Transverse colon (tissue), 4 donors: Measurements from ENCODE around the gene GUCY1B1. TPM values are rescaled to one million over a fixed set of nuclear protein-coding genes. Genes with fewer than 3 reads are reported as not detected.

Source experiments
- DNase-seq: peaks from one replicate; pipeline ENCODE4 v3.0.0-alpha.2; 2019
- H3K27ac ChIP-seq, 4 donors: fragments of 200-600 bp; sonication (generic); 2 replicates each; pipeline ENCODE4 v1.5.1; 2016 to 2018; ENCODE audit warnings: inconsistent platforms in 4 of 4
- H3K27me3 ChIP-seq: fragments of 200-600 bp; sonication (generic); 2 replicates; pipeline ENCODE4 v1.5.1; 2017; ENCODE audit warnings: inconsistent platforms
- H3K36me3 ChIP-seq, 4 donors: fragments of 200-600 bp; sonication (generic); 2 replicates each; pipeline ENCODE4 v1.5.1; 2017 to 2019; ENCODE audit warnings: inconsistent platforms in 4 of 4
- H3K4me1 ChIP-seq, 4 donors: fragments of 200-600 bp; sonication (generic); 2 replicates each; pipeline ENCODE4 v1.5.1; 2017 to 2020; ENCODE audit warnings: inconsistent platforms in 4 of 4
- H3K4me3 ChIP-seq, 4 donors: fragments of 200-600 bp; sonication (generic); 1 replicate in 1 of 4; 2 replicates in 3 of 4; pipeline versions ENCODE4 v1.5.1 to v1.6.1; 2017 to 2019; ENCODE audit warnings: inconsistent platforms in 4 of 4
- H3K9me3 ChIP-seq, 2 donors: fragments of 200-600 bp; sonication (generic); 2 replicates each; pipeline ENCODE4 v1.5.1; 2017 to 2019; ENCODE audit warnings: inconsistent platforms in 2 of 2
- EP300 ChIP-seq: sonication (generic); formaldehyde crosslinking; IDR thresholded peaks from one replicate; pipeline ENCODE4 v1.6.1; 2017; ENCODE audit warnings: antibody characterized with exemption, low read depth
- POLR2A ChIP-seq: fragments of 450-650 bp; IDR thresholded peaks from one replicate; pipeline ENCODE4 v1.6.1; 2016; ENCODE audit warnings: antibody characterized with exemption, mild to moderate bottlenecking, moderate library complexity
- POLR2AphosphoS5 ChIP-seq, 3 donors: sonication (generic); formaldehyde crosslinking; IDR thresholded peaks; one replicate each; pipeline ENCODE4 v1.6.1; 2016; ENCODE audit warnings: antibody characterized with exemption in 3 of 3
- WGBS, 2 donors: methylation state at CpG; one replicate each; pipeline ENCODE4 v1.1.5; 2018; ENCODE audit warnings: low coverage in 1 of 2; 5-methylcytosine and 5-hydroxymethylcytosine counted together
- in situ Hi-C, 4 donors: fragments of 200-750 bp; cut with MboI; loops; one replicate each; pipeline versions ENCODE4 v1.15.0 to v1.15.1; 2017; ENCODE audit warnings: low sequenced_read_pairs in 3 of 4, low pct_ligation_motif_present in 1 of 4, low pct_unique_long_range_greater_than_20kb in 1 of 4
- intact Hi-C: fragments of 100-400 bp; cut with DNase I; formaldehyde crosslinking; loops from one replicate; pipeline ENCODE4 v1.15.1; 2023; ENCODE audit warnings: low total_unique reads
- total RNA-seq, 4 donors: library from RNA; depleted of rRNA; stranded (reverse); fragments of >200 nt; gene quantifications; one replicate each; pipeline ENCODE4 v1.1.0, GENCODE V29; 2016
- TF ChIP-seq, protein P1 (sequence below), 5 experiments: fragments of 200-600 bp in 3 of 5; fragments of 450-650 bp in 2 of 5; sonication (generic) in 3 of 5; IDR thresholded peaks; 1 replicate in 2 of 5; 2 replicates in 3 of 5; pipeline ENCODE4 v1.5.1; 2016 to 2017; ENCODE audit warnings: antibody characterized with exemption in 5 of 5, inconsistent platforms in 3 of 5, mild to moderate bottlenecking in 2 of 5, moderate library complexity in 1 of 5

The GUCY1B1 gene
- total RNA-seq, 4 donors from 2014 or later: 6.0 to 20.3 (median 10.6) TPM

DNA sequence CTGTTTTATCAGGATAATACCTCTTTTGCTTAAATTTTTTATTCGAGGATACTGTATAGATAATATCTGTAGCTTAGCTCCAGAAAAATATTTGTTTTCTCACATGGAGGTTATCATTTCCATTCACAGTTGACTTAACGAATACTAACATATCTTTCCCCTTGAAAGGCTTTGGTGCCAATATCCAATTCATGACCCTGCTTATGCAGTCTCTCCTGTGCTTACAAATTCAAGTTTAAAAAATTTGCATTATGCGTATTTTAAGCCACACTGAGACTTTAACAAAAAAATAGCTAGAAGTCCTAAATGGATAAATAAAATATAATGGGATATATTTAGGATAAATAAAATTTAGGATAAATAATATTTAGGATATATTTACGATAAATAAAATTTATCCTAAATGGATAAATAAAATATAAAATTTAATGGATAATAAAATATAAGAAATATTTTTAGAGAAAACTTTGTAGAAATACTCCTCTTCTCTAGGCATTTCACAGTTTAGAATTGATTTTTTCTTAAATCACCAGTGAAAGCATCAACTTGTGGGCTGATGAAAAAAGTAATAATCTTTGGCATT lies 22.5 kb downstream of the GUCY1B1 start:
- intact Hi-C loops: loop anchor here (10.0 kb wide), 1 partner anchor 337 kb away; no protein-coding TSS in a partner anchor
- Histone ChIP-seq H3K27ac (peak overlapping the region in 3 of 4 donors; percentile 28 to 63 (median 34)), H3K4me3 (no peak overlapping the region), H3K9me3 (no peaks in the 10 kb centered on the region), H3K4me1 (peaks cover 0 to 15% (median 5%) of the 10 kb centered on the region in 4 donors), H3K27me3 (no peaks in the 10 kb centered on the region), H3K36me3 (no peaks in the 10 kb centered on the region)
- TF ChIP-seq POLR2AphosphoS5 (IDR thresholded peaks at IDR 0.05) (no peak), EP300 (no peak), POLR2A (no peak)
- TF ChIP-seq, protein P1, sequence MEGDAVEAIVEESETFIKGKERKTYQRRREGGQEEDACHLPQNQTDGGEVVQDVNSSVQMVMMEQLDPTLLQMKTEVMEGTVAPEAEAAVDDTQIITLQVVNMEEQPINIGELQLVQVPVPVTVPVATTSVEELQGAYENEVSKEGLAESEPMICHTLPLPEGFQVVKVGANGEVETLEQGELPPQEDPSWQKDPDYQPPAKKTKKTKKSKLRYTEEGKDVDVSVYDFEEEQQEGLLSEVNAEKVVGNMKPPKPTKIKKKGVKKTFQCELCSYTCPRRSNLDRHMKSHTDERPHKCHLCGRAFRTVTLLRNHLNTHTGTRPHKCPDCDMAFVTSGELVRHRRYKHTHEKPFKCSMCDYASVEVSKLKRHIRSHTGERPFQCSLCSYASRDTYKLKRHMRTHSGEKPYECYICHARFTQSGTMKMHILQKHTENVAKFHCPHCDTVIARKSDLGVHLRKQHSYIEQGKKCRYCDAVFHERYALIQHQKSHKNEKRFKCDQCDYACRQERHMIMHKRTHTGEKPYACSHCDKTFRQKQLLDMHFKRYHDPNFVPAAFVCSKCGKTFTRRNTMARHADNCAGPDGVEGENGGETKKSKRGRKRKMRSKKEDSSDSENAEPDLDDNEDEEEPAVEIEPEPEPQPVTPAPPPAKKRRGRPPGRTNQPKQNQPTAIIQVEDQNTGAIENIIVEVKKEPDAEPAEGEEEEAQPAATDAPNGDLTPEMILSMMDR (IDR thresholded peaks at IDR 0.05): no peak
- no peak for DNase-seq
- 88 to 93% methylated on average over 4 of the region's 4 CpGs for WGBS, 2 donors
- in situ Hi-C loops: loop anchor here in 2 of 4 donors (10.0 to 25.0 kb wide), 2 partner anchors 337 to 344 kb away; no protein-coding TSS in a partner anchor

DNA sequence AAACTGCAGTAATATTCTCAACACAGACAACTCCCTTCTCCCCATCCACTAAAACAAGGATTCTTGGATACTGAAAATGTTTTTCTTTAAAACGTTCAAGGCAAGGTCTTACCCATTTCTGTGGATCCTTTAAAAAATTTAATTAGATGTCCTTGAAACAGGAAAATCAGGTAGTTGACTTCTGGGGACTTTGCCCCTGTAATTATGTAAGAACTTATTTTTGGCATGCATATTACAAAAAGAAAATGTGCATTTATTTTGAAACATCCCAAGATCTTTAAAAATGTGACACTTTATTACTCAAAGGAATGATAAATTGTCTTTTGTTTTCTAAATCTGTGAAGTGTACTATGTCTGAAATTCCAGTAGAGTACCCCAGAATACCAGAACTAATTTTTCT lies 25.8 kb downstream of the GUCY1B1 start:
- Histone ChIP-seq H3K27ac (no peak overlapping the region), H3K4me1 (peaks cover 0 to 9% (median 2%) of the 10 kb centered on the region in 4 donors), H3K9me3 (no peaks in the 10 kb centered on the region), H3K36me3 (no peaks in the 10 kb centered on the region), H3K4me3 (no peak overlapping the region), H3K27me3 (no peaks in the 10 kb centered on the region)
- DNase-seq: no peak
- in situ Hi-C loops (loop anchor here in 2 of 4 donors (10.0 to 25.0 kb wide), 2 partner anchors 340 to 347 kb away; no protein-coding TSS in a partner anchor), intact Hi-C loops (loop anchor here (10.0 kb wide), 1 partner anchor 340 kb away; no protein-coding TSS in a partner anchor)
- 43 to 78% methylated on average over 1 of the region's 1 CpG for WGBS, 2 donors
- TF ChIP-seq, protein P1 (IDR thresholded peaks at IDR 0.05): no peak
- TF ChIP-seq POLR2AphosphoS5 (IDR thresholded peaks at IDR 0.05) (no peak), EP300 (no peak), POLR2A (no peak)

DNA sequence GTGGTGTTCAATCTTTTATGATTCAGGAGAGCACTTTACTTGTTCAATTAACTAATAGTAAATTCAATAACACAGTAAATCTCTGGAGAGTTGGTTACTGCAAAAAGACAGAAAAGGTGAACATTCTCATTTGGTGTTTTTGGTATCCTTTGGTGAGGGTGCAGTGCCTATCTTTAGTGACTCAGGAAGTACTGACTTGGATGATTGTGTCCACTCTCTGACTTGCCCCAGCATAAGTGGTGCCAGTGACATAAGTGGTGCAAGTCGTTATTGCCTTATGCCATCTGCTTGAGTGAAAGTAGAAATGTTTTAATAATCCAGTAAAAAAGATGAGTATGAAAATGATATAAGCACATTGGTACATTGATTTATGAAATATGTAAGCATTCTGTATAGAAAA lies 27.0 kb downstream of the GUCY1B1 start:
- Histone ChIP-seq H3K27me3 (no peaks in the 10 kb centered on the region), H3K27ac (no peak overlapping the region), H3K36me3 (no peaks in the 10 kb centered on the region), H3K4me1 (peaks cover 0 to 6% (median 0%) of the 10 kb centered on the region in 4 donors), H3K9me3 (no peaks in the 10 kb centered on the region), H3K4me3 (no peak overlapping the region)
- intact Hi-C loops (loop anchor here (10.0 kb wide), 1 partner anchor 341 kb away; no protein-coding TSS in a partner anchor), in situ Hi-C loops (loop anchor here in 2 of 4 donors (10.0 to 25.0 kb wide), 2 partner anchors 341 to 349 kb away; no protein-coding TSS in a partner anchor)
- WGBS, 2 donors: 54 to 58% methylated on average over 1 of the region's 1 CpG
- TF ChIP-seq EP300 (no peak), POLR2A (no peak), POLR2AphosphoS5 (IDR thresholded peaks at IDR 0.05) (no peak)
- TF ChIP-seq, protein P1 (IDR thresholded peaks at IDR 0.05): no peak
- DNase-seq: no peak

DNA sequence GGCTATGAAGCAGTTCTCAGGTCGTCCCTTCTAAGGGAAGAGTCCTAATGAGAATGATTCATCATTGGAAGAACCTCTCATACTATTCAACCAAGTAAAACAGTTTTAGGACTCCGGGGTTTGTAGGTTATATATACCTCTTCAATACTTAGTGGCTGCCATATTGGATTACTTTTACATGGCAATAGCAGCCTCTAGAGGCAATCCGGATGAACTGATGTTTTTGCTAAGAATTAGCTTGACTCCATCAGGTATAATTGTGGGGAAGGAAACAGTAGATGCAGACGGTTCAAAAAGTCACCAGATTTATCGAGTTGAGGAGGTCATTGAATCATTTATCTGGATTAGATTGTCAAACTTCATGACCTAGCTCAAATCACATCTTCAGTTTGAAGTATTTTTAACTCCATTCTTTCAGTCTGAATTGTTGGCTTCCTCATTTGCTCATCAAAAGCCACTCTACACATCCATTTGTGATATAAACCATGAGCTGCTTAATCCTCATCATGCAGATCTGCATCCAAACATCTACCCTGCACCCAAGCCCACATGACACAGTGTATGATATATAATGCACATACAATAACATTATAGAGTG lies 28.4 kb downstream of the GUCY1B1 start:
- Histone ChIP-seq H3K27ac (no peak overlapping the region), H3K4me1 (peaks cover 0 to 6% (median 0%) of the 10 kb centered on the region in 4 donors), H3K27me3 (no peaks in the 10 kb centered on the region), H3K4me3 (no peak overlapping the region), H3K9me3 (no peaks in the 10 kb centered on the region), H3K36me3 (no peaks in the 10 kb centered on the region)
- intact Hi-C loops: loop anchor here (10.0 kb wide), 1 partner anchor 342 kb away; no protein-coding TSS in a partner anchor
- DNase-seq: no peak
- 7 to 20% methylated on average over 5 of the region's 5 CpGs for WGBS, 2 donors
- TF ChIP-seq EP300 (no peak), POLR2AphosphoS5 (IDR thresholded peaks at IDR 0.05) (no peak), POLR2A (no peak)
- TF ChIP-seq, protein P1 (IDR thresholded peaks at IDR 0.05): peak; percentile 45 to 76 (median 64)
- in situ Hi-C loops: loop anchor here in 2 of 4 donors (10.0 to 25.0 kb wide), 2 partner anchors 342 to 350 kb away; no protein-coding TSS in a partner anchor
